HG02884 (cell line): Measurements from ENCODE around the gene ASB10.
A peak's percentile ranks its signal among the peaks of the same experiment; 100 is the strongest.

Experiments
- ATAC-seq: cut with Tn5 transposase; IDR thresholded peaks from one replicate; pipeline ENCODE4 v1.9.1; 2021; ENCODE audit warnings: mild to moderate bottlenecking, moderate library complexity; ENCODE audit not compliant: unreplicated experiment

Gene ASB10, protein sequence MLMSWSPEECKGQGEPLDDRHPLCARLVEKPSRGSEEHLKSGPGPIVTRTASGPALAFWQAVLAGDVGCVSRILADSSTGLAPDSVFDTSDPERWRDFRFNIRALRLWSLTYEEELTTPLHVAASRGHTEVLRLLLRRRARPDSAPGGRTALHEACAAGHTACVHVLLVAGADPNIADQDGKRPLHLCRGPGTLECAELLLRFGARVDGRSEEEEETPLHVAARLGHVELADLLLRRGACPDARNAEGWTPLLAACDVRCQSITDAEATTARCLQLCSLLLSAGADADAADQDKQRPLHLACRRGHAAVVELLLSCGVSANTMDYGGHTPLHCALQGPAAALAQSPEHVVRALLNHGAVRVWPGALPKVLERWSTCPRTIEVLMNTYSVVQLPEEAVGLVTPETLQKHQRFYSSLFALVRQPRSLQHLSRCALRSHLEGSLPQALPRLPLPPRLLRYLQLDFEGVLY

GRCh38 chr7:151186640-151187408 lies at the start of gene ASB10:
Gene ASB10 (minus strand): TSS chr7:151187250. CDS start chr7:151187130, 120 bp downstream.
- ATAC-seq = no peak

- ATAC-seq = no peak
These were observed 49.4 kb upstream of the ASB10 start for GRCh38 chr7:151236406-151236805.

GRCh38 chr7:151235091-151235787 lies 48.2 kb upstream of the ASB10 start:
- no peak for ATAC-seq

DNA sequence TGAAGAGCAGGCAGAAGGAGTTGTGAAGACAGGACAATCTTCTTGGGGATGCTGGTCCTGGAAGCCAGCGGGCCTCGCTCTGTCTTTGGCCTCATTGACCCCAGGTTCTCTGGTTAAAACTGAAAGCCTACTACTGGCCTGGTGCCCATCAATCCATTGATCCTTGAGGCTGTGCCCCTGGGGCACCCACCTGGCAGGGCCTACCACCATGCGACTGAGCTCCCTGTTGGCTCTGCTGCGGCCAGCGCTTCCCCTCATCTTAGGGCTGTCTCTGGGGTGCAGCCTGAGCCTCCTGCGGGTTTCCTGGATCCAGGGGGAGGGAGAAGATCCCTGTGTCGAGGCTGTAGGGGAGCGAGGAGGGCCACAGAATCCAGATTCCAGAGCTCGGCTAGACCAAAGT lies 46.8 kb upstream of the ASB10 start:
- no peak for ATAC-seq

DNA sequence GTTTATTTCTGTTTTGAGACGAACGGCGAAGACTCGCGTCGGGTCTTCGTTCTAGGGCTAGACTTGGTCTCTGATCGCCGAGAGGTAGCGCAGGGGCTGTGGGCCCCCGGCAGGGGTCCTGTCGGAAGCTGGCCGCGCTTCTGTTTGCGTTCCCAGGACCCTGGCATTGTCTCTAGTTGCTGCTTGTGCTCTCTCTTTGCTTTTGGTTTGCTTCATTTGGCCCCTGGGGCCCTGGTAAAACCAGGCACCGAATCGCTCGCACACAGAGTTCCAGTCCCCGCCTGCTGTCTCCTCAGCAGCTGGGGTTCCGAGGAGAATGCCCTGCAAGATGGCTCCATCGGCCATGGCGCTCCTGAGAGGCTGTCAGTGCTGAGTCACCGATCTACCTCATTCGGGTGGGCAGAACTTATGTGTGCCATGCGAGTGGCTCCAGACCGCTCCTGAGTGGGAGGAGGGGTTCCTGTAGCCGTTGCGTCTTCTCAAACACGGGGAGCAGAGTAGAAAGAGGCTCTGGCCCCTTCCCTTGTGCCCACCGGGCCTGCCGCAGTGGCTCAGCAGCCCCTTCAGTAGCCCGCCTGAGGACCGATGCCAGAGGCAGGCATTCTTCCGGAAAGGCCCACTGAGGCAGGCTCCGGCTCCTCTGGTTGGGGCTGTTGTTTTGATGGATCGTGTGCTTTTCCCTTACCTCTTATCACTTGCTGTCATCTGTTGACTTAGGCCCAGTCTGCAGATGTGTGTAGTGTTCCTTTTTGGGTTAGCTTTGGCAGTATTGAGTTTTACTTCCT lies 46.1 kb upstream of the ASB10 start:
- no peak for ATAC-seq

- peak; percentile 95 for ATAC-seq
These were observed 45.3 kb upstream of the ASB10 start, which contains the start of gene CHPF2 for GRCh38 chr7:151232091-151232916. Gene CHPF2 (plus strand): TSS chr7:151232483. CDS start chr7:151234012, 1,529 bp downstream.

DNA sequence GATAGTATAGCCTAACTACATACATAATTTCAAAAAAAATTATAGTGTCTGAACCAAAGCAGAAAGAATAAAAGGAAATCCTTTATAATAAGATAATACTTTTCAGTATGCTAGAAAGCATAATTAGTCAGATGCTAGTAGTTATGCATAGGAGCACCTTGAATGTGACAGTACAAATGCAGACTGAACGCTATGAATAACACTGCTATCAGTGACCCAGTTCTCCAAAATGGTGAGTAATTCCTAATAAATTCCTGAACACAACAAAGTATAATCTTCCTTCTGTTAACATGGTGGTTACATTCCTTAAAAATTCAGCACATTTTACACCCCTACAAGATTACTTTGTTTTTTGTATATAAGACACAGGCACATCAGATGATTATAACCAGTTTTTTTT lies 44.0 kb upstream of the ASB10 start:
- ATAC-seq = no peak

DNA sequence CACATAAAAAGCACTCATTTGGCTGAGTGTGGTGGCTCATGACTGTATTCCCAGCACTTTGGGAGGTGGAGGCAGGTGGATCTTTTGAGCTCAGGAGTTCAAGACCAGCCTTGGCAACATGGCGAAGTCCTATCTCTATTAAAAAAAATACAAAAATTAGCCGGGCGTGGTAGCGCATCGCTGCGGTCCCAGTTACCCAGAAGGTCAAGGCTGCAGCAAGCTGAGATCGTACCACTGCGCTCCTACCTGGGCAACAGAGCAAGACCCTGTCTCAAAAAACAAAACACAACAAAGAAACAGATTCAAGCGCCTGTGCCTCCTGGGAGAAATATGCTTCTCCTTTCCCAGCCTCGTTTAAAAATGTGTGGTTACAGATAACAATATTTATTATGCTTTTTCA lies 42.2 kb upstream of the ASB10 start:
- ATAC-seq = no peak

DNA sequence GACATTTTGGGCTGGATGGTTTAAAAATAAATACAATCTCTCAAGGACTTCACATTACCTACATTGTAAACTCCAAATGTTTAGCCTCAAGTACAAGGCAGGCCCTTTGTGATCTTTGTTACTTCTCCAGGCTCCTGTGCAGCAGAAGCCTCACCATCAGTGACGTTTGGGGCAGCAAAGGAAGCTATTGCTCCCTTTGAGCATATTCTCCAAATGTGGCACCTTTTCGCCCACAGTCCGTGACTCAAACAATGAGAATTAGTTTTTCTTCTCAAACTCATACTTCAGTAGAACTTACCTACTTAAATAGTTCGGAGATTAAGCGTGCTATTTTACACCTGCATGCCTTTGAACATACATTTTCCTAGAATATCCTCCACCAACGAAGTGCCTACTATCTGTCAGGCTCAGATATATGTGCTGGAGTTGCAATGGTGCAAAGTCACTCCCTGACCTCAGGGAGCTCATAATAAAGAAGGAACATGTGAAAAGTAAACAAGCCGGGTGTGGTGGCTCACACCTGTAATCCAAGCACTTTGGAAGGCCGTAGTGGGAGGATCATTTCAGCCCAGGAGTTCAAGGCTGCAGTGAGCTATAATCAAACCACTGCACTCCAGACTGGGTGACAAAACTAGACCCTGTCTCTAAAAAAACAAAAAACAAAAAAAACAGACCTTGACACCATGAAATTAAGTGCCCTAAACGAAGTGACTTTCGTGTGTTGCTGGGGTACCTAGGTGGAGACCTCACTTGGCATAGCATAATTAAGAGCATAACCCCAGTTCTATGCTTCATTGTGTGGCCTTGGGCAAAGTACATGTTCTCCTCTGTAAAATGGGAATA lies 41.2 kb upstream of the ASB10 start:
- ATAC-seq = no peak

DNA sequence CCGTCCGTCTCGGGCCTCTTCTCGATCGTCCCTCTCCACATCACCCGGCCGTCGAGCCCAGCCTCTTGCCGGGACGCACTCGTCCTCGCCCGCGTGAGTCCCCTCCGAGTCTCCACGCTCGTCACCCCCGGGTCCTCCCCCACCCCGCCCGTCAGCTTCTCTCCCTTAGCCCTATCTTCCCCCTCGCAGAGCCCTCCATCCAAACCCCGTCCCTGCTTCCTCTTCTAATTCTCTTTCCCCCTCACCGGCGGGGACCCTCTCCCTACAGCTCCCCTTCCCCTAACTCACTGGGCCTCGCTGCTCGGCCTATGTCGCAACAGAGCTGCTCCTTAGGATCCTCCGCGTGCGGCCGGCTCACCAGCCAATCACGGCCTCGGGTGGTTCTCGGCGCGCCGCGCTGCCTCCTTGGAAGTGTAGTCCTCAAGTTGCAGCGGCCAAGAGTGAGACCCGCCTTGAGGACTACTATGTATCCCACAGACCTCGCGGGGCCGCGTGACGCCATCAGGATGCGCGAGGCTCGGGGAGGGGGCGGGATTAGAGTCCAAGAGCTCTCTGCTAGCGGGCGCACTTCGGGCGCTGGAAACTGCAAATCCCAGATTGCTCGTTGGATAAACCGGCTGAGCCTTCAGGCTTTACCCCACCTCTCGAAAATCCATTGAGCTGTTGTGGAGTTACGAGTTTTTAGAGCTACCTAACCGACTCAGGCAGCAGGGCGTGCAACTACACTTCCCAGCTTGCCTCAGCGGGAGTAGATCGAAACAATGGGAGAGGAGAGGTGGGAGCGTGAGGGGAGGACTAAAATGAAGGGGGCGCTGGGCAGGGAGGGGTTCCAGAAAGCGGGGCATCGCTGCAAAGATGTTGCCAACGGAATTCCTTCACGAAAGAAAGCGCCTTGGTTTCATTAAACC lies 40.1 kb upstream of the ASB10 start, which contains the start of gene ABCF2:
ABCF2 (minus strand) TSS at position 331 of the 908 bp plus-strand sequence. CDS start 747 bp downstream, outside the sequence.
- ATAC-seq = peak; percentile 99

- no peak for ATAC-seq
These were observed 39.5 kb upstream of the ASB10 start for GRCh38 chr7:151226560-151226874.

DNA sequence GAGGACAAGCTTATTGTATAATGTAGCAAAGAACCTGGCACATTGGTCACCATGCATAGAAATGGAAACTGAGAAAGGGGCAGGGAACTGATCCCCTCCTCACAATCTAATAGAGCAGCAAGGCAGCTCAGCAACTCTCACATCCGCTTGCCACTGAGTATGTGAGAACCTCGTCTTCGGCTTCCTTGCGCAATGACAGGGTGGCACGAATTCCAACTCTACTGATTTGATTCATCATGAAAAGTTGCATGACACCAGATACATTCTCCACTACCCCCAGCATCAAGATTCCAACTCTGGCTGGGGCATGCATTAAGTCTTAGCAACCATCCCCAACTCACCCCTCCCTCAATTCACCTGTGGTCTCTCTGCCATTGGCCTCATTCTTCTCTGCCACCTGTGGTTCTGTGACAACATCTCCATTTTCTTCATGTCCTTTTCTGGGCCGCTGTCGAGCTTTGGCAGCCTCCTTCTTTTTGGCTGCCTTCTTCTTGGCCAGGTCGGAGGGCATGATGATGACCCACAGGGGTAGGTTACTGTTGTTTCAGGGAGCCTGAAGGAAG lies 39.0 kb upstream of the ASB10 start:
- no peak for ATAC-seq

DNA sequence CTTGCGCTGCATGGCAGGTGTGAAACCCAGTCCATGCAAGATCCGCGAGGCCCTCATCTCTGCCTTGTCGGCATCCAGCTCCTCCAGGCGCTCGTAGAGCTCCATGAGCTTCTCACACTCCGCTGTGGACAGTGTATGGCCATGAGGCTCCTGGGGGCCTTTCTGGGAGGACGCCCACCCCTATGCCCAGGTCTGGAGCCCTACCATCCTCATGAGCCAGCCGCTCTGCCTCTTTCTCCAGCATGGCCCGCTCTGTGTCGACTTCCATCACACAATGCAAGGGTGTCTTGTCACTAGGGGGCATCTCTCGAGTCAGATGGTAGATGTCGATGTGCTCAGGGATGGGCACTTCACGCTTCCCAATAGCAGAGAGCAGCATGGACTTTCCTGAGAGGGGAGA lies 36.7 kb upstream of the ASB10 start:
- no peak for ATAC-seq

- no peak for ATAC-seq
These were observed 31.1 kb upstream of the ASB10 start for GRCh38 chr7:151218170-151218569.

GRCh38 chr7:151215396-151215795 lies 28.3 kb upstream of the ASB10 start:
- ATAC-seq = no peak

DNA sequence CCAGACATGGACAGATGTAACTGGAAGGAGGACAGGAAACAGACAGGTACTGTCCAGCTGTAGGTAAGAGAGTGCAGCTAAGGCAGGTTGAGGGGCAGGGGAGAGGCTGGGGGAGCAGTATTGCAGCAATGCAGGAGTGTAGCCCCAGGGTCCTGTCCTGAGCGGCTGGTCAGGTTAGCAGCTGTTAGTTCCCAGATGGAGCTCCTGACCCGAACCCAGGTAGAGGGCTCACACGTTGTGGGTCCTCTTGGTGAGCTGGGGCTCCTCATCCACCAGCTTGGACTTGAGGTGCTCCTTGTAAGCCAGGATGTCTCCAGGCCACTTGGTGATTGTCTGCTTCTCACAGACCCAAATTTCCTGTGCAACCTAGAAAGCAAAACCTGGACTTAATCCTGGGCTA lies 26.8 kb upstream of the ASB10 start:
- ATAC-seq = no peak

- ATAC-seq = no peak
These were observed 25.6 kb upstream of the ASB10 start for GRCh38 chr7:151212626-151213025.
